DND-41 (cell line): Measurements from ENCODE around the gene CFAP54.

Experiments
- EZH2 ChIP-seq: IDR thresholded peaks from 3 replicates; pipeline ENCODE4 v1.6.1; 2012; ENCODE audit warnings: borderline replicate concordance, low read depth, mild to moderate bottlenecking, moderate library complexity, low read length, inconsistent platforms; ENCODE audit not compliant: severe bottlenecking
- TF ChIP-seq, protein P1 (sequence below): IDR thresholded peaks from 2 replicates; pipeline ENCODE4 v1.5.1; 2012; ENCODE audit warnings: borderline replicate concordance, low read length, moderate library complexity, mild to moderate bottlenecking; ENCODE audit not compliant: poor library complexity, severe bottlenecking; ENCODE audit errors: extremely low read depth

- TF ChIP-seq, protein P1, sequence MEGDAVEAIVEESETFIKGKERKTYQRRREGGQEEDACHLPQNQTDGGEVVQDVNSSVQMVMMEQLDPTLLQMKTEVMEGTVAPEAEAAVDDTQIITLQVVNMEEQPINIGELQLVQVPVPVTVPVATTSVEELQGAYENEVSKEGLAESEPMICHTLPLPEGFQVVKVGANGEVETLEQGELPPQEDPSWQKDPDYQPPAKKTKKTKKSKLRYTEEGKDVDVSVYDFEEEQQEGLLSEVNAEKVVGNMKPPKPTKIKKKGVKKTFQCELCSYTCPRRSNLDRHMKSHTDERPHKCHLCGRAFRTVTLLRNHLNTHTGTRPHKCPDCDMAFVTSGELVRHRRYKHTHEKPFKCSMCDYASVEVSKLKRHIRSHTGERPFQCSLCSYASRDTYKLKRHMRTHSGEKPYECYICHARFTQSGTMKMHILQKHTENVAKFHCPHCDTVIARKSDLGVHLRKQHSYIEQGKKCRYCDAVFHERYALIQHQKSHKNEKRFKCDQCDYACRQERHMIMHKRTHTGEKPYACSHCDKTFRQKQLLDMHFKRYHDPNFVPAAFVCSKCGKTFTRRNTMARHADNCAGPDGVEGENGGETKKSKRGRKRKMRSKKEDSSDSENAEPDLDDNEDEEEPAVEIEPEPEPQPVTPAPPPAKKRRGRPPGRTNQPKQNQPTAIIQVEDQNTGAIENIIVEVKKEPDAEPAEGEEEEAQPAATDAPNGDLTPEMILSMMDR, result no peak
- TF ChIP-seq EZH2, result no peak
Measured at GRCh38 chr12:96902076-96902475, 412.7 kb downstream of the CFAP54 start.
